Measurements from ENCODE around the gene C1orf198. TPM values are rescaled to one million over a fixed set of nuclear protein-coding genes. Genes with fewer than 3 reads are reported as not detected.

C1orf198 gene
- polyA plus RNA-seq, 3 donors = 1.3 to 2.7 (median 1.6) TPM

DNA sequence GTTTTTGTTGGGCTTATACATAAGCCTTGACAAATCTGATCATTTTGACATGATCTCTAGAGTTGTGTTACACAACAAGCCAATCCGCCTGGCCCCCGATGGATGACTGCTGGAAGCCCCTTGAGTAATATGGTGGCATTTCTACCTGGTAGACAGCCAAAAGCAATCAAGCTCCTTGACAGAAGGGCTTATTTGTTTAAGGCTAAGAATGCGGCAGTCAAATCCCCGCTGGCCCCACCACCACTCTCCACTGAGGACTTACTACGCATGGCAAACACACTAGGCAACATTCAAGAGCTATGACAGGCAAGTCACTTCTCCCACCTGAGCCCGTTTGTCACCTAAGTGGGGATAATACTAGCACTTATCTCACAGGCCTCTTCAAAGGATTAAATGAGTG, 33.4 kb upstream of the C1orf198 start:
- 100% methylated on average over 4 of the region's 6 CpGs for WGBS (ENCODE audit: insufficient coverage)
- Histone ChIP-seq H3K9me3 (replicated peaks in 1 of 2; ENCODE audit: control insufficient read depth in 1 of 2, insufficient read depth in 1 of 2, low read length in 2 of 2) (no peaks in the 10 kb centered on the region), H3K4me2 (replicated peaks; ENCODE audit: extremely low read depth, low read length, poor library complexity, severe bottlenecking) (no peak overlapping the region), H3K27me3 (ENCODE audit: control insufficient read depth in 2 of 2, insufficient read depth in 2 of 2, low read length in 2 of 2) (no peaks in the 10 kb centered on the region), H2AFZ (ENCODE audit: insufficient read depth, low read depth, low read length, poor library complexity, severe bottlenecking) (no peak overlapping the region), H3K4me1 (ENCODE audit: control insufficient read depth in 1 of 2, insufficient read depth in 2 of 2, low read length in 2 of 2) (no peaks in the 10 kb centered on the region), H3K36me3 (replicated peaks in 1 of 2; ENCODE audit: control insufficient read depth in 1 of 2, insufficient read depth in 2 of 2, low read length in 2 of 2) (peaks cover 27 to 50% of the 10 kb centered on the region in 2 donors), H3K4me3 (replicated peaks in 1 of 3; ENCODE audit: low read depth in 2 of 3, low read length in 3 of 3) (no peak overlapping the region), H3K9ac (ENCODE audit: insufficient read depth, low read length, poor library complexity, severe bottlenecking) (no peak overlapping the region), H4K20me1 (ENCODE audit: insufficient read depth, low read length) (no peaks in the 10 kb centered on the region), H3K27ac (ENCODE audit: low read depth in 1 of 2, low read length in 2 of 2) (no peak overlapping the region), H3K79me2 (ENCODE audit: insufficient read depth, low read length) (no peaks in the 10 kb centered on the region)
- intact Hi-C loops (cut with micrococcal nuclease) = no loop called here
- Mint-ChIP-seq H3K4me3 (no peak overlapping the region), H3K27ac (no peak overlapping the region), H3K27me3 (ENCODE audit: low read depth in 3 of 3) (peaks cover 0 to 4% (median 2%) of the 10 kb centered on the region in 3 donors), H3K4me1 (no peaks in the 10 kb centered on the region), H3K36me3 (peaks cover 38 to 51% of the 10 kb centered on the region in 2 donors), H3K9me3 (peaks cover 0 to 2% (median 0%) of the 10 kb centered on the region in 7 donors)
- TF ChIP-seq, protein P1, sequence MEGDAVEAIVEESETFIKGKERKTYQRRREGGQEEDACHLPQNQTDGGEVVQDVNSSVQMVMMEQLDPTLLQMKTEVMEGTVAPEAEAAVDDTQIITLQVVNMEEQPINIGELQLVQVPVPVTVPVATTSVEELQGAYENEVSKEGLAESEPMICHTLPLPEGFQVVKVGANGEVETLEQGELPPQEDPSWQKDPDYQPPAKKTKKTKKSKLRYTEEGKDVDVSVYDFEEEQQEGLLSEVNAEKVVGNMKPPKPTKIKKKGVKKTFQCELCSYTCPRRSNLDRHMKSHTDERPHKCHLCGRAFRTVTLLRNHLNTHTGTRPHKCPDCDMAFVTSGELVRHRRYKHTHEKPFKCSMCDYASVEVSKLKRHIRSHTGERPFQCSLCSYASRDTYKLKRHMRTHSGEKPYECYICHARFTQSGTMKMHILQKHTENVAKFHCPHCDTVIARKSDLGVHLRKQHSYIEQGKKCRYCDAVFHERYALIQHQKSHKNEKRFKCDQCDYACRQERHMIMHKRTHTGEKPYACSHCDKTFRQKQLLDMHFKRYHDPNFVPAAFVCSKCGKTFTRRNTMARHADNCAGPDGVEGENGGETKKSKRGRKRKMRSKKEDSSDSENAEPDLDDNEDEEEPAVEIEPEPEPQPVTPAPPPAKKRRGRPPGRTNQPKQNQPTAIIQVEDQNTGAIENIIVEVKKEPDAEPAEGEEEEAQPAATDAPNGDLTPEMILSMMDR (IDR thresholded peaks at IDR 0.05) = no peak
- DNase-seq = no peak

DNA sequence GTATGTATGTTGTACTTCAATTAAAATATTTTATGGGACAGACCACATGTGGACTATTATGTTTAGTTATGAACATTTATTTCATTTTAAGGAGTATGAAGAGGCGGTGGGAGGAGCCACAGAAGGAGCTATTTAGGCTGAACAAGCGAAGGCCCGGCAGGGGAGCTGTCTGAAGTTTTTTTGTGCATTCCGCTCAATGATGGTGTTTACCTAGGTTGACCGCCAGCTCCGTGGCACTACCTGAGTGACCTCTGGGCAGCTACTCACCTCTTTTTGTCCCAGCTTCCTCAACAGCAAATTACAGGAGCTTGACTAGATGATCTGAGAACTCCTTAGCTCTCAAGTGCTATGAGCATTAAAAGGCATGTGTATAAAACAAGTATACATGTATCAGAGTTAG, 32.7 kb upstream of the C1orf198 start:
- WGBS (ENCODE audit: insufficient coverage) = 100% methylated on average over 6 of the region's 6 CpGs
- DNase-seq = no peak
- Histone ChIP-seq H3K4me3 (replicated peaks in 1 of 3; ENCODE audit: low read depth in 2 of 3, low read length in 3 of 3) (no peak overlapping the region), H3K4me1 (ENCODE audit: control insufficient read depth in 1 of 2, insufficient read depth in 2 of 2, low read length in 2 of 2) (no peaks in the 10 kb centered on the region), H3K27me3 (ENCODE audit: control insufficient read depth in 2 of 2, insufficient read depth in 2 of 2, low read length in 2 of 2) (no peaks in the 10 kb centered on the region), H3K79me2 (ENCODE audit: insufficient read depth, low read length) (no peaks in the 10 kb centered on the region), H3K9ac (ENCODE audit: insufficient read depth, low read length, poor library complexity, severe bottlenecking) (no peak overlapping the region), H3K4me2 (replicated peaks; ENCODE audit: extremely low read depth, low read length, poor library complexity, severe bottlenecking) (no peak overlapping the region), H3K27ac (ENCODE audit: low read depth in 1 of 2, low read length in 2 of 2) (no peak overlapping the region), H4K20me1 (ENCODE audit: insufficient read depth, low read length) (no peaks in the 10 kb centered on the region), H2AFZ (ENCODE audit: insufficient read depth, low read depth, low read length, poor library complexity, severe bottlenecking) (no peak overlapping the region), H3K36me3 (replicated peaks in 1 of 2; ENCODE audit: control insufficient read depth in 1 of 2, insufficient read depth in 2 of 2, low read length in 2 of 2) (peaks cover 20 to 44% of the 10 kb centered on the region in 2 donors), H3K9me3 (replicated peaks in 1 of 2; ENCODE audit: control insufficient read depth in 1 of 2, insufficient read depth in 1 of 2, low read length in 2 of 2) (no peaks in the 10 kb centered on the region)
- peaks cover 0 to 2% (median 0%) of the 10 kb centered on the region in 7 donors for H3K9me3 Mint-ChIP-seq
- H3K27me3 Mint-ChIP-seq (ENCODE audit: low read depth in 3 of 3) = peaks cover 0 to 4% (median 2%) of the 10 kb centered on the region in 3 donors
- no peak overlapping the region for H3K4me3 Mint-ChIP-seq
- peak overlapping the region in 1 of 7 donors; percentile 75 for H3K27ac Mint-ChIP-seq
- intact Hi-C loops (cut with micrococcal nuclease) = no loop called here
- peaks cover 32 to 44% of the 10 kb centered on the region in 2 donors for H3K36me3 Mint-ChIP-seq
- H3K4me1 Mint-ChIP-seq = no peaks in the 10 kb centered on the region
- TF ChIP-seq, protein P1 (IDR thresholded peaks at IDR 0.05) = no peak

Measured in CD14-positive monocyte (primary cell).